Erythroblast (primary cell): Measurements from ENCODE around the gene TFPT.

Experiments
- GATA1 ChIP-seq: IDR thresholded peaks from 2 replicates; pipeline ENCODE4 v1.6.1; 2011; ENCODE audit warnings: low read depth, mild to moderate bottlenecking, control low read depth, low read length, moderate library complexity
- POLR2A ChIP-seq: IDR thresholded peaks from 2 replicates; pipeline ENCODE4 v1.6.1; 2011; ENCODE audit warnings: mild to moderate bottlenecking, low read length

GRCh38 chr19:54133957-54134590, 18.6 kb upstream of the TFPT start:
- TF ChIP-seq POLR2A (no peak), GATA1 (no peak)
